Right ventricle myocardium inferior (tissue), 1 donor: ENCODE measurements around the gene PTPRN2. TPM values are rescaled to one million over a fixed set of nuclear protein-coding genes. Genes with fewer than 3 reads are reported as not detected.
"Not testable (repeated sequence)": the region's sequence is repeated elsewhere in the genome, so short reads cannot be mapped to it uniquely, and the experiment has no call there.

Source experiments
- ATAC-seq: fragments of 200-7000 bp; cut with Tn5 transposase; one replicate; pipeline ENCODE4 v1.9.1; 2020; ENCODE audit warnings: mild to moderate bottlenecking, moderate library complexity
- DNase-seq: peaks from one replicate; pipeline ENCODE4 v3.0.0; 2021; ENCODE audit errors: missing footprints
- intact Hi-C: fragments of 100-400 bp; cut with DNase I; formaldehyde crosslinking; loops from one replicate; pipeline ENCODE4 v1.11.0; 2022
- total RNA-seq: library from RNA; stranded (reverse); fragmentation: NEBNext Ultra II Directional; extraction: Animal tissue kit (Norgen Biotek cat#: 25700); gene quantifications from one replicate; pipeline ENCODE4 v1.2.1, GENCODE V29; 2021
- donor health status: DM: no; HTN: yes; CAD: no; lungs with severe emphysema.

Gene PTPRN2
- total RNA-seq, 1 donor from 2014 or later: 1.6 TPM

DNA sequence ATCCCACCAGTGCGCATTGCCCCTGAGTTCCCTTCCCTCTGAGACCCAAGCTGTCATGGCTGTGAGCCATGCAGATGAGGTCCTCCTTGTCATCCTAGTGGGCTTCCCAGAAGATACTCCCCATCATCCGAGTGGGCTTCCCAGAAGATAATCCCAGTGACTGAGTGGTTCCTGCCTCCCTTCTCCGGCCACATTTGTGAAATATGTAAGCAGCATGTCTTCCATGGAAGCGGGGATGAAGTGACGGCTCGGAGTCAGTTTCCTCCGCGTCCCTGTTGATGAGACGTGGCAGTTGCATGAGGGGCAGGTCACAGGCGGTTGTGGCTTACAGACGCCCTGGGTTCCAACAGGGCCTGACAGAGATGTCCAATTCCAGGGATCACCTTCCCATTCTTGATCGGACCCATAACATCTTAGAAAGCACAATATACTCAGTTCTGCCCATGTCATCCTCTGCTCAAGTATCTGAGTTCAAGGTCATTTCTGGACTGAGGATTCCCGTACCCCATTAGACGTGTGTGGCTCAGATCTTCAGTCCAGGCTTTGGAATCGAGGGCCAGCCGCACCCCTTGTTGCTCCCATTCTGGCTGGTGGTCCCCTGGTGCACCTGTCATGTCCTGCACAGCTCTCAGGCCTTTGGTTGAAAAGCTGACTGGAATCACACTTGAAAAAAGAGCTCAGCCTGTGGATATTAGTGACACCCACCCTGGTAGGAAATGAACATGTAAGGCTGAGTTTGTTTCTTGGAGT lies 166.9 kb downstream of the PTPRN2 start:
- ATAC-seq (no peak), DNase-seq (no peak)
- intact Hi-C loops: no loop called here

DNA sequence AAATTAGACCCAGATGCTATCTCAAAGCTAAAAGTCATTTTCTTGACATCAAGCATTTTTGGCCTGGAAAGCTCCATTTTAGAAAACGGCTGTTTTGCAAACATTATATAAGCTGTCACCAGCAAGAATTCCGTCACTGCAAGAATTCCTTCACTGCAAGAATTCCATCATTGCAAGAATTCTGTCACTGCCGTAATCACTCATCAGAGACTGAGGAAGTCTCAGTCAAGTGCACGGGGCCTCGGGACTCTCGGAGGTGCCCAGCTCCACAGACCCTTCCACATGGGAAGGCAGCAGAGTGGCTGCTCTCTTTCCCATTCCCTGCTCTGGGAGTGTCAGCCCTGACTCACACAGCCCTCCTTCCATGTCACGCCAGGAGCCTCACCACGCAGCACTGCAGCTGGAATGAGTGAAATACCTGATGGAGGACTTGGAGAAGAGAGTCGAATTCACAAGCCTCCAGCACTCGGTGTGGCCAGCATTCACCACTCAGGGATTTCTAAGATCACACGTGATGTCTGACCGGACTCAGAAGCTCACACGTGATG lies 168.3 kb downstream of the PTPRN2 start:
- ATAC-seq (no peak), DNase-seq (no peak)

DNA sequence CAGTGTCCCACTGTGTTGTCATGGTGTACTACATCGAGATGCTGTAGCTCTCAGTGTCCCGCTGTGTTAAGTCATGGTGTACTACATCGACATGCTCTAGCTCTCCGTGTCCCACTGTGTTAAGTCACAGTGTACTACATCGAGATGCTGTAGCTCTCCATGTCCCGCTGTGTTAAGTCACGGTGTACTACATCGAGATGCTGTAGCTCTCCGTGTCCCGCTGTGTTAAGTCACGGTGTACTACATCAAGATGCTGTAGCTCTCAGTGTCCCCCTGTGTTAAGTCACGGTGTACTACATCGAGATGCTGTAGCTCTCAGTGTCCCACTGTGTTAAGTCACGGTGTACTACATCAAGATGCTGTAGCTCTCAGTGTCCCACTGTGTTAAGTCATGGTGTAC lies 169.2 kb downstream of the PTPRN2 start:
- ATAC-seq, intact Hi-C loops, DNase-seq: not testable (repeated sequence)

More for the DNA sequence above, 168.3 kb downstream of the PTPRN2 start:
- intact Hi-C loops: no loop called here

DNA sequence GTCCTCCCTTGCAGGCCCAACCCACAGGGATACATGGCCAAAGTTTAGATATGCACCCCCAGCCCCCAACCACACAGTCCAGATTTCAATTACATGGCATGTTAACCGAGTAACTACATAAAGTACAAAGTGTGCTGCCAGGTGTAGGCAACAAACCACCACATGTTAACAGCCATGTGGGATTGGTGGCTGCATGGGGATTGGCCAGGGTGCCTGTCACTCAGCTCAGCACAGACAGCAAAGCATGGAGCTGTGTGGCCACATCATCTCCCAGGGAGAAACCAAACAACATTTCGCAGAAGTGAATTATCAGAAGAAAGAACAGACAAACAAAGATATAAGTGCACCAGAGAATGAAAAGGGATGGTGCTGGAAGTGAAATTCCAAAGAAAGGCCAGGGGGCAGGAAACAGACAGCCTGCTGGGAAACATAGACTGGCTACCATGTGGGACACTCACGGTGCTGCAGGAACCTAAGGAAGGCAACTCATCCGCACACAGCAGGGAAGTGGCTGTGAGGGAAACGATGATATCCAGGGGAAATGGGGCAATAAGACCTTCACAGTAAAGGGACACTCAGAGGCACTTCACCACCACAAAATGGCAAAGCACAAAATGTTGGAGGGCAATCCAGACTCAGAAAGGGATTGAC lies 171.2 kb downstream of the PTPRN2 start:
- intact Hi-C loops: no loop called here
- DNase-seq: no peak
- no peak for ATAC-seq

DNA sequence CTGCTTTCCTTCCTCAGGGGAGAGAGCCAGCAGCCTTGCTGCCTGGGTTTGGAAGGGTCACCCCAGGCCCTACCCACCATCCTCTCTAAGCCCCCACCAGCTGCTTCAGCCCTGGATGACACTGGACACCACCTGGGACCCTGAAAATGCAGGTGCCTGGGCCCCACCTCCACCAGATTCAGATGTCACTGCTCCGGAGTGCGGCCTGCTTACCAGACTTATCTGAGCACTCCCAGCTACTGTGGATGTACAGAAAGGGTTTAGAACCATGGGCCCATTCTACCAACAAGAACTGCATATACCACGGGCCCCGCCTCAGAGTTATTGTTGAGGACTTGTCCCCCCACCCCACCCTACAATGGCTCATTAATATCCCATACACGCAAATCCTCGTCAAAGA lies 172.3 kb downstream of the PTPRN2 start:
- no peak for DNase-seq
- intact Hi-C loops: no loop called here

DNA sequence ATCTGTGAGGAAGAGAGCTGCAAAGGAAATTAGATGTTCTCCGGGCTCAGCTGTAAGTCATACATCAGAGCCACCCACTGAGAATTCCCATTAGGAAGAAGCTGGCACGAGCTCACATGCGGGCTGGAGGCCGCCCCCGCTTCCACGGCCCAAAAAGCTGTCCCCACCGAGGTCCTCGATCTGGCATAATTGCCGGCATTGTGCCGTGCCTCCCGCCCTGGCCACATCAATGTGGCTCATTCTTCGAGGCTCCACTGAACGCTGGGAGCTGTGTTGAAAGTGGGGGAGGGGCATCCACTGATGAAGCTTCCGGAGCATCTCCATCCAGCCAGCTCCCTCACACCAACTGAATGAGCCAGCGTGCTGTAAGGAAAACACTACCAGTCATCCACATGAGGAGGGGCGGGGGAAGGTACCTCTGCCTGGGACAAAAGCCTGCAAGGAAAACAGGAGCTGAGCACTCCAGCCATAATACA lies 173.1 kb downstream of the PTPRN2 start:
- no peak for DNase-seq
- ATAC-seq: no peak
- intact Hi-C loops: no loop called here

More for the DNA sequence above, 172.3 kb downstream of the PTPRN2 start:
- ATAC-seq: no peak

DNA sequence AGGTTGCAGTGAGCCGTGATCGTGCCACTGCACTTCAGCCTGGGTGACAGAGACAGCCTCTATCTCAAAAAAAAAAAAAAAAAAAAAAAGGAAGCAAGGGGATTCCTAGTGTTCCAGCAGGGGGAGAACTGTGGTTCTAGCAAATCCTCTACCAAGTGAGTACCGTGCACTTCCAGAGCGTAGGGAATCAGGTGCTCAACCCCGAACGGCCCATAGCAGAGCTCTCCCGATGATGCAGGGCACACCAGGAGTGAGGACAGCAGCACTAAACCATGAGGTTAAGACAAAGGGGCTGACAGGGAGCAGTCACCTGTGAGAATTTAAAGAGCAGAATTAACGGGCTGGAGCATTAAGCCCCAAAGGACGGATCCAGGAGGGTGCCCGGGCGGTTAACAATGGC lies 173.6 kb downstream of the PTPRN2 start:
- intact Hi-C loops: no loop called here
- ATAC-seq (no peak), DNase-seq (no peak)

DNA sequence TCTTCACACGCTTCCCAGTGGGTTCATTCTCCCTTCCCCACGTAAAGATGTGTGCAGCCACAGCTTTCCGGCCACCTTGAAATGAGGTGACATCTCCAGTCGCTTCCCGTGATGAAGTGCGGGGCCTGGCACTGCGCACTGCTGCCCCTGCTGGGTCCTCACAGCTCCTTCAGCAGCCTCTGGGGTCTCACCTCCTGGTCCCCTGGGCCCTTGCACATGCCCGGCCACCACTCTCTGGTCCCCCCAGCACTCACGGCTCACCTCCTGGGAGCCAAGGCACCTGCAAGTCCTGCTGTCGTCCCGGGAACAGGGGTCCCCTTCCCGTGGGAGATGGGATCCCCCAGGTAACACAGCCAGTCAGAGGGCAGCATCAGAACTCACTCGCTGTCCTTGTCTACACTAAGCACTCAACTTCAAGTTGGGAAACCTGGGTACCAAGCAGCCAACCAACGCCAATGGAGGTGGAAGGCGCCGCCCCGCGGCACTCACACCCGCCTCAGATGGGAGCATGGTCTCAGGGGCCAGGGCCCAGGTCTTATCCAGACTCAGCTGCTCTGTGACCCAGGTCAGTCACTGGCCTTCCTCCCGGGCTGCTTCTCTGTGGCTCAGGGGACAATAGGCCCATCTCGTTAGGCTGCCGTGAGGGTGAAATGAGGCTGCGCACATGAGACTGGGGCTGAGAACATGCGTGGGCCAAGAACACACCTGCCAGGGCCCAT lies 176.2 kb downstream of the PTPRN2 start:
- ATAC-seq (no peak), DNase-seq (no peak)
- intact Hi-C loops: no loop called here

DNA sequence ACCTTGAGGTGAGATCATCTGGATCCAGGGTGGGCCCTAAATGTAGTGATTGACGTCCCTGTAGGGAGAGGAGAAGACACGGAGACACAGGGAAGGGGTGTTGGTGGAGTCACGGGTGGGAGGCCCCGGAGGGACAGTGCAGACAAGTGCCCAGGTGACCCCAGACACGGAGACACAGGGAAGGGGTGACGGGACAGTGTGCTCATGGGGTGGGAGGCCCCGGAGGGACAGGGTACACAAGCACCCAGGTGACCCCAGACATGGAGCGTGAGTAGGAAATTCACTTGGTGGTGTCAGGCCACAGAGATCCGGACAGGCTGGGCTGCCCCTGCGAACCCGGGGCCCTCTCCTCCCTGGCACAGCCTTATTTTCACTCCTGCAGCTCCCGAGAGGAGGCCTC lies 176.9 kb downstream of the PTPRN2 start:
- ATAC-seq: no peak
- intact Hi-C loops: no loop called here
- DNase-seq: peak; percentile 3

DNA sequence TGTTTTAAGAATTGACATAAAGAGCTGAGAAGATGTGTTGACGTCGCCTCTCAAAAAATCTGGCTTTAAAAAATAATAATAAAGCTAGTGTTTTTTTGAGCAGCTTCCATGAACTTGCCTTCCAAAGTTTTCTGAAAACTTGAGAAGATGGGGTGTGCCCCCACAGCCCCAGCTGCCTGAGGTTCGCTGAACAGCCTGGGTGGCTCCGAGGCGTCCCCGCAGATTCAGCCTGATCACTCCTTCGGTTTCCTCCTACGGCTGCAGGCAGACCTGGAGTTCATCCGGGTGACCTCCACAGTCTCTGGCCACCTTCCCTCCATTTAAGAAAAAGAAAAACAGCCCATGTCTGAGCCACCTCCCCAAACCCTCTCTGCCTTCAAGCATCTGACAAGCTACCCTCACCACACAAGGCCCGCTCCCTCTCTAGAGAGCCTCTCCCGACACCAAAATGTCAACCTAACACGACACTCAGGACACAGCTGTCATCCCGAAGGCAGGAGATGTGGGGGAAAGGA lies 177.8 kb downstream of the PTPRN2 start:
- intact Hi-C loops: loop anchor here (5.0 kb wide), 1 partner anchor 978 kb away; no protein-coding TSS in a partner anchor
- ATAC-seq: no peak
- no peak for DNase-seq

DNA sequence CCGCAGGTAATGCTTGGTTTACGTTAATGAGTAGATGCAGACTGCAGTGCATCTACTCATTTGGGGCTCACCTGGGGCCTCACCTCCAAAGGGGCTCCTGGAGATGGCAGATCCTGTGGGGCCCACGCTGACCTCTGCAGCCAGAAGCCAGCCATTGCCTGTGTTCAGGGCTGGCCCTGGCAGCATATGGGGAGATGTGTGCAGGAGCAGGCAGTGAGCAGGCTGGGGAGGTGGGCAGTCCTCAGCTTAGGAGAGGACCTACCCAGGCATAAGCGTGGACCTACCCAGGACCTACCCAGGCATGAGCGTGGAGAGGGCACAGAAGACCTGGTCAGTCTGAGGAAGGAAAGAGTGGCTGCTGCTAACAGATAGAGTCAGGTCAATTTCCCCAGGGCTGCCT lies 178.5 kb downstream of the PTPRN2 start:
- ATAC-seq (no peak), DNase-seq (no peak)
- intact Hi-C loops: loop anchor here (5.0 kb wide), 1 partner anchor 977 kb away; no protein-coding TSS in a partner anchor

DNA sequence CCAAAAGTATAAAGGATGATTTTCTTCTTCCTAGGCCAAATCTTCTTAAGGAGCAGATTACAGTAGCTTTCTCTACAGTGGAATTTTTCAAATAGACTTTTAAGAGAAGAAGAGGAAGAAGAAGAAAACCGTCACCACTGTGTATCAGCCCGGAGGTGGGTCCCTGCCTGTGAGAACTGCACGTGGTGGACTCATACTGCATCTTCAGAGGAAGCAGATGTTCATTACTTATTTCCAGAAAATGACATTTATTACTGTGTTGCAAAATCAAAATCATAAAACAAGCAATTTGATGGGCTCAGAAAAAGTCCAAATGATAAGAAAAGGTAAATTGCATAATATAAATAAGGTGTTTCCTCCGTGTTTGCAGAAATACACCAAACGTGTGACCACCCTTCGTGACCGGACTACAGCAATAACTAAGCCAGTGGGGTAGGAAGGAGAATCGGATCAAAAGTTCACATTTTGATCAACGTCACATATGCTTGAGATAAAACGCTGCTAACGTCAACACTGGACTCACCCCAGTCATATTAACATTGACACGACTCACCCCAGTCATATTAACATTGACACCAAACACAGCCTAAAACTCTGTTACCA lies 179.2 kb downstream of the PTPRN2 start:
- DNase-seq (no peak), ATAC-seq (no peak)
- intact Hi-C loops: loop anchor here (5.0 kb wide), 1 partner anchor 976 kb away; no protein-coding TSS in a partner anchor

DNA sequence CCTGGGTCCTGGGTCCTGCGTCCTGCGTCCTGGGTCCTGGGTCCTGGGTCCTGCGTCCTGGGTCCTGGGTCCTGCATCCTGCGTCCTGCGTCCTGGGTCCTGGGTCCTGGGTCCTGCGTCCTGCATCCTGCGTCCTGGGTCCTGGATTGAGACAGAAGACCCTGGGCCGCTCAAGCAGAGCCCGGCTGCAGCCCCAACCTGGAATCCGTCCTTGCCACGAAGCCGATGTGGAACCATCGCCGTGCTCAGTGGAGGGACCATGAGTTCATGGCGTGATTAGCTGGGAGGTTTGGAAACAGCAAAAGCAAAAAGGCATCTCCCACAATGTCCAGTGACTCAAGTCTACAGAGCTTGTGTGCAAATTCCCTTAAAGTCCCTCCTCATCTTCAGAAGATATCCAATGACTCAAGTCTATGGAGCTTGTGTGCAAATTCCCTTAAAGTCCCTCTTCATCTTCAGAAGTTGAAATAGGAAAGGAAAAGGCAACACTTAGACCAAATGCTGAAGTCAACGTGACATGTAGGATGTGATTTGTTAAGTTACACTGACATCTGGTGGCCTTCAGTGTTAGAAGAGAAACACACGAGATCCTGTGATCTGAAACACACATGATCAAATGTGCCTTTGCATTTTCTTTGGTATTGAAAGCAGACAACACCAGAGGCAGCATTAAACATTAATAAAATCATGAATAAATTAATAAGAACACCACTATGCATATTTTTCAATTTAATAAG lies 179.9 kb downstream of the PTPRN2 start:
- DNase-seq: no peak
- intact Hi-C loops: loop anchor here (5.0 kb wide), 1 partner anchor 975 kb away; no protein-coding TSS in a partner anchor
- no peak for ATAC-seq

DNA sequence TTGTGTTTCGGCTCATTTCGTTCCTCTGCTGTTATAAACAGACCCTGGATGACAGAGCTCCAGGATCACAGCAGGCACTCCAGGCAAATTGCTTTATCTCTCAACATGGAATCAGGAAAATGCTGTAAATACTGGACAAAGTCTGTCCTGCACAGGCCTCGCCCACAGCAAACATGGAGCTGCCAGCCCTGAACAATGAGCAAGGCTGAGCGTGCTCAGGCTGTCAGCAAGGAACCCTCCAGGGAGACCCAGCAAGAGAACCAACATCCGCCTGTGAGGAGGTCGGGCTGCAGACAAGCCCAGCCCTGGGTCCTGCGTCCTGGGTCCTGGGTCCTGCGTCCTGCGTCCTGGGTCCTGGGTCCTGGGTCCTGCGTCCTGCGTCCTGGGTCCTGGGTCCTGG lies 180.8 kb downstream of the PTPRN2 start:
- DNase-seq: no peak
- intact Hi-C loops: loop anchor here (5.0 kb wide), 1 partner anchor 974 kb away; no protein-coding TSS in a partner anchor
- ATAC-seq: peak; percentile 79

DNA sequence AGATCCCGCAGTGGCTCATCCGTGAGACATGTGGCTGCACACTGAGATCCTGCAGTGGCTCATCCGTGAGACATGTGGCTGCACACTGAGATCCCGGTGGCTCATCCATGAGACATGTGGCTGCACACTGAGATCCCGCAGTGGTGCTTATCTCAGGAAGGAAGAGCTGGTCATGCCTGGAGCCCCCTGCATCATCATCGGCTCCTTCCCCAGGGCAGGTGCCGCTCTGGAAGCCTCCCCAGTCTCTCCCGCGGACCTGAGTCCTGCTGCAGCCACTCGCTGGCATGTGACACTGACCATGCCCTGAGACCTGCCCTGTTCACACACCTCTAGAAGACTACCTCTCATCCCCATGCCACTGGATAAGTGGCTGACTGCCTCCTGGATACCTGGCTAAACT lies 181.3 kb downstream of the PTPRN2 start:
- DNase-seq (no peak), ATAC-seq (no peak)
- intact Hi-C loops: loop anchor here (5.0 kb wide), 1 partner anchor 974 kb away; no protein-coding TSS in a partner anchor

DNA sequence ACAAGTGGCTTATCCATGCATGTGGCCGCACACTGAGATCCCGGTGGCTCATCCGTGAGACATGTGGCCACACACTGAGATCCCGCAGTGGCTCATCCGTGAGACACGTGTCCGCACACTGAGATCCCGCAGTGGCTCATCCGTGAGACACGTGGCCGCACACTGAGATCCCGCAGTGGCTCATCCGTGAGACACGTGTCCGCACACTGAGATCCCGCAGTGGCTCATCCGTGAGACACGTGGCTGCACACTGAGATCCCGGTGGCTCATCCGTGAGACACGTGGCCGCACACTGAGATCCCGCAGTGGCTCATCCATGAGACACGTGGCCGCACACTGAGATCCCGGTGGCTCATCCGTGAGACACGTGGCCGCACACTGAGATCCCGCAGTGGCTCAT lies 181.9 kb downstream of the PTPRN2 start:
- not testable (repeated sequence) for ATAC-seq, DNase-seq
- intact Hi-C loops: loop anchor here (5.0 kb wide), 1 partner anchor 973 kb away; no protein-coding TSS in a partner anchor

DNA sequence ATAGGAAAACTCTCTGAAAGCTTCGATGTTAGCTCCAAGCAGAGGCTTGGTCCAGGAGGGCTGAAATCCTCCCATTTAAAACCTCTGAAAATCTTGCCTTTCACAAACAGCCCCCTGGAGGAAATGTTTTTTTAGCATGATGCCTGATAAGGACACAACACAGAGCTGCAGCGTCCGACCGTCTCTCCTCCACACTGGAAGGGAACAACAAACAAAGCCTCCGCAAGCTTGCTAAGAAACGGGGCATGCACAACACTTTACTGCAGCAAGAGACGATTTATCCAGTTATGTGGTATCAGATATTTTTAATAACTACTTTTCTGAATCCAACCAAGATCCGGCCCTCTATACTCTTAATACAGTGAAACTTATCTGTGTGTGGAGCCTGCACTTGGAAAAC lies 182.3 kb downstream of the PTPRN2 start:
- intact Hi-C loops: loop anchor here (5.0 kb wide), 1 partner anchor 973 kb away; no protein-coding TSS in a partner anchor
- no peak for DNase-seq

More for the DNA sequence above, 182.3 kb downstream of the PTPRN2 start:
- ATAC-seq: no peak
